Measurements from ENCODE around the gene POLR3GL. TPM values are rescaled to one million over a fixed set of nuclear protein-coding genes. Genes with fewer than 3 reads are reported as not detected.

The POLR3GL gene
- total and polyA plus RNA-seq, 2 experiments from 2014 or later: 3.1 to 9.5 TPM

GRCh38 chr1:145961425-145962156 is 2.9 kb upstream of the POLR3GL start (continued):
- no peak for TF ChIP-seq POLR2AphosphoS5 (IDR thresholded peaks at IDR 0.05; ENCODE audit: low read depth)
- peak; percentile 76 for TF ChIP-seq EZH2 (IDR thresholded peaks at IDR 0.05; ENCODE audit: low read depth, unreplicated experiment)

GRCh38 chr1:145962157-145963102 is 2.1 kb upstream of the POLR3GL start:
- H3K79me2 ChIP-seq (replicated peaks; ENCODE audit: insufficient read depth): no peaks in the 10 kb centered on the region
- peak overlapping the region; percentile 90 for H3K4me3 ChIP-seq
- H4K20me1 ChIP-seq (replicated peaks; ENCODE audit: insufficient read depth): no peaks in the 10 kb centered on the region
- peak overlapping the region; percentile 94 for H2AFZ ChIP-seq
- H3K27me3 ChIP-seq (ENCODE audit: insufficient read depth): peaks cover 60% of the 10 kb centered on the region
- peaks cover 26% of the 10 kb centered on the region for H3K4me1 ChIP-seq (ENCODE audit: insufficient read depth)
- Mint-ChIP-seq H3K9me3 (peaks cover 5% of the 10 kb centered on the region), H3K27ac (no peak overlapping the region), H3K27me3 (ENCODE audit: insufficient read depth, low read depth, poor library complexity) (peaks cover 62% of the 10 kb centered on the region), H3K36me3 (ENCODE audit: low read depth) (peaks cover under 1% of the 10 kb centered on the region; the same call in 1 of the 3 replicates), H3K4me3 (peak overlapping the region; percentile 95), H3K4me1 (peaks cover 27% of the 10 kb centered on the region)
- H3K9me2 ChIP-seq (ENCODE audit: insufficient read depth): no peaks in the 10 kb centered on the region
- ATAC-seq: no peak
- H3F3A ChIP-seq (replicated peaks; ENCODE audit: low read depth): 0 out of 2 replicates have a peak, but pooled peaks cover 4% of the 10 kb centered on the region
- H3K36me3 ChIP-seq (ENCODE audit: insufficient read depth): no peaks in the 10 kb centered on the region
- H3K4me2 ChIP-seq: peak overlapping the region; percentile 93
- no peak overlapping the region for H3K27ac ChIP-seq (ENCODE audit: low read depth)
- DNase-seq (ENCODE audit: low spot score): peak; percentile 55
- TF ChIP-seq REST (IDR thresholded peaks at IDR 0.05; ENCODE audit: unreplicated experiment) (no peak), ETS1 (IDR thresholded peaks at IDR 0.05) (no peak), JUNB (IDR thresholded peaks at IDR 0.05; ENCODE audit: unreplicated experiment) (no peak), ZNF114 (CRISPR knock-in tag; IDR thresholded peaks at IDR 0.05) (no peak), NANOG (IDR thresholded peaks at IDR 0.05; ENCODE audit: borderline replicate concordance) (no peak), EZH2phosphoT487 (IDR thresholded peaks at IDR 0.05; ENCODE audit: unreplicated experiment) (peak; percentile 49), CTCF (conservative IDR thresholded peaks at IDR 0.05; ENCODE audit: low read depth in 2 of 2) (no peak), EZH2 (IDR thresholded peaks at IDR 0.05; ENCODE audit: low read depth, unreplicated experiment) (peak; percentile 61), STAT1 (IDR thresholded peaks at IDR 0.05; ENCODE audit: unreplicated experiment) (no peak)
